Naive B cell (primary cell): ENCODE measurements around the gene KLHL2. TPM values are rescaled to one million over a fixed set of nuclear protein-coding genes. Genes with fewer than 3 reads are reported as not detected.

Experiments
- ATAC-seq, 2 donors: fragments of 150-1000 bp; cut with Tn5 transposase; 2 replicates each; pipeline ENCODE4 v1.10.0; 2021; ENCODE audit warnings: low read depth in 2 of 2, mild to moderate bottlenecking in 2 of 2, moderate library complexity in 2 of 2
- DNase-seq: peaks from one replicate; pipeline ENCODE4 v3.0.0; 2022
- H3K27ac Mint-ChIP-seq, 6 donors: one replicate each; pipeline ENCODE4 v1.8.0; 2020 to 2022; ENCODE audit warnings: mild to moderate bottlenecking in 6 of 6, mixed read lengths in 6 of 6, moderate library complexity in 5 of 6, inconsistent platforms in 2 of 6
- H3K27me3 Mint-ChIP-seq, 3 donors: one replicate each; pipeline ENCODE4 v1.8.0; 2021 to 2022; ENCODE audit warnings: mixed read lengths in 3 of 3, mild to moderate bottlenecking in 1 of 3
- H3K36me3 Mint-ChIP-seq, 2 donors: one replicate each; pipeline ENCODE4 v1.8.0; 2020 to 2022; ENCODE audit warnings: mixed read lengths in 2 of 2, inconsistent platforms in 1 of 2, mild to moderate bottlenecking in 1 of 2
- H3K4me1 Mint-ChIP-seq, 3 donors: one replicate each; pipeline ENCODE4 v1.8.0; 2020 to 2022; ENCODE audit warnings: mixed read lengths in 3 of 3, inconsistent platforms in 1 of 3, mild to moderate bottlenecking in 1 of 3, moderate library complexity in 1 of 3
- H3K4me3 Mint-ChIP-seq, 8 donors: one replicate each; pipeline ENCODE4 v1.8.0; 2020 to 2022; ENCODE audit warnings: mild to moderate bottlenecking in 8 of 8, mixed read lengths in 8 of 8, moderate library complexity in 8 of 8, inconsistent platforms in 2 of 8
- H3K9me3 Mint-ChIP-seq, 7 donors: one replicate each; pipeline ENCODE4 v1.8.0; 2020 to 2022; ENCODE audit warnings: mixed read lengths in 7 of 7, mild to moderate bottlenecking in 5 of 7, inconsistent platforms in 2 of 7, moderate library complexity in 1 of 7
- polyA plus RNA-seq, 6 donors: library from polyadenylated mRNA; unstranded; fragments of 300-500 nt; fragmentation: Illumina TruSeq; gene quantifications; one replicate each; pipeline ENCODE4 v1.2.3, GENCODE V29; 2021; ENCODE audit warnings: low read depth in 6 of 6

KLHL2 gene
- polyA plus RNA-seq, 6 donors from 2014 or later, result 2.6 to 17.6 (median 10.2) TPM

GRCh38 chr4:165361810-165362209, 154.4 kb downstream of the KLHL2 start:
- ATAC-seq (no peak), DNase-seq (no peak)
- Mint-ChIP-seq H3K4me3 (no peak overlapping the region), H3K4me1 (peaks cover 0 to 6% (median 3%) of the 10 kb centered on the region in 3 donors), H3K27me3 (peaks cover 24 to 48% (median 41%) of the 10 kb centered on the region in 3 donors), H3K9me3 (no peaks in the 10 kb centered on the region), H3K27ac (no peak overlapping the region), H3K36me3 (peaks cover 0 to 7% of the 10 kb centered on the region in 2 donors)

DNA sequence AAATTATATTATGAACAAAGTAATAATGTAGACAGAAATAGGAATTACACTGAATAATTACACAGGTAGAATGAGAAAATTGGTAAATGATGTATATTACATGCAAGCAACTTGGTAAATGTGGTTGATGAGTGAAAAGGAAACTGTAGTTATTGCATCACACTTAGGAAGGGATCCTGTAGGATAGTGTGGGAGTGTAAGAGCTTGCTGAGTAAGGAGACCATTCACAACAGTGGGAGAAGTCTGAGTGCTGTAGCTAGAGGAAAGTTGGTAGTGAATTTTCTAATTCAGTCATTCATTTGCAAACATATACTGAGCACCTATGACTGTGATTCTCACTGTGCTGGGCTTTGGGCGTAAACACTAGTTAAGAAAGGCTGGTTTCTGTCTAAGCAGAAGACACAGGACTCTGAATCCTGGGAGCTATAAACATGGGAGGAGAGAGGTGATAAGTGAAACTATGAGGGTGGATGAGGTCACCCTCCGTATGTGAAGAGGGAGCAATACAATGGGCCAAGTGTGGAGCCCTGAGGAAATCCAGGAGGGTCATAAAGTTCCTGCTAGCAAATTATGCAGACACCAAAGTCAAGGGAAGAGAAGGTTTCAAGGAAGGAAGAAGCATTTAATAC, 157.2 kb downstream of the KLHL2 start:
- ATAC-seq, result no peak
- Mint-ChIP-seq H3K27me3 (peaks cover 18 to 27% (median 26%) of the 10 kb centered on the region in 3 donors), H3K27ac (no peak overlapping the region), H3K4me3 (no peak overlapping the region), H3K4me1 (peaks cover 0 to 6% (median 3%) of the 10 kb centered on the region in 3 donors), H3K36me3 (peaks cover 0 to 7% of the 10 kb centered on the region in 2 donors), H3K9me3 (no peaks in the 10 kb centered on the region)
- DNase-seq, result no peak

DNA sequence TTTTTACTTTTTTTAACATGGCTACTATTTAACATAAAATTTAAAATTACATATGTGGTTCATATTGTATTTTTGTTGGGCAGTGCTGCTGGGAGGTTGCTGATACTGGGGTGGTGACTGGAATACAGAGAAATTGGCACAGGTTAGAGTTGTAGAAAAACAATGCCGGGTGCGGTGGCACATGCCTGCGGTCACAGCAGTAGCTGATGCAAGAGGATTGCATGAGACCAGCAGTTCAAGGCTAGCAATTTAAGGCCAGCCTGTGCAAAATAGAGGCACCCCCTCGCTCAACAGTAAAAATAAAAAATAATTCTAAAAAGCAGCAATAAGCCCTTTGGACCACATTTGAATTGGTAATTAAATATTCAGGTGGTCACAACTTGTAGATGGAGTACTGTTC, 159.7 kb downstream of the KLHL2 start:
- H3K4me3 Mint-ChIP-seq, result no peak overlapping the region
- H3K4me1 Mint-ChIP-seq, result peaks cover 0 to 6% (median 3%) of the 10 kb centered on the region in 3 donors
- H3K9me3 Mint-ChIP-seq, result no peaks in the 10 kb centered on the region
- H3K36me3 Mint-ChIP-seq, result no peaks in the 10 kb centered on the region
- ATAC-seq, result no peak
- DNase-seq, result no peak
- H3K27me3 Mint-ChIP-seq, result peaks cover 5 to 8% (median 6%) of the 10 kb centered on the region in 3 donors
- no peak overlapping the region for H3K27ac Mint-ChIP-seq

DNA sequence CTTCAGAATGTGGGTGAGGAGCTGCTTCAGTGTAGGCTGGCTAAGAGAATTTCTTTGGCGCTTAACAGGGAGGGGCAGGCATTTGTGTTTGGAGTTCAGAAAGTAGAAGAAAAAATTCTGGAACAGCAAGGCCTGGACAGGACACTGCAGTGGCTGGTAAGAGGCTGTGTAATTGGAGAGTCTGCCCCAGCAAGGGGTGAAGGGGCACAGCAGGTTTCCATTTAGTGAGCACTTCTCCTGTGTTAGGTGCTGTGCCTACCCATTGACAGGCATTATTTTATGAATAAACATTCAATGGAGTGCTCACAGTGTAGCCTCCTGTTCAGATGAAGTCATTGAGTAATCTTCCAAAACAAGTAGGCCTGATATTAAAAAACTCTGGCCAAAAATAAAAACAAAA, 160.8 kb downstream of the KLHL2 start:
- no peak for DNase-seq
- no peaks in the 10 kb centered on the region for H3K9me3 Mint-ChIP-seq
- H3K36me3 Mint-ChIP-seq, result no peaks in the 10 kb centered on the region
- H3K27ac Mint-ChIP-seq, result no peak overlapping the region
- H3K4me3 Mint-ChIP-seq, result no peak overlapping the region
- no peak for ATAC-seq
- H3K27me3 Mint-ChIP-seq, result peaks cover 2 to 9% (median 3%) of the 10 kb centered on the region in 3 donors
- H3K4me1 Mint-ChIP-seq, result peaks cover 0 to 1% (median 0%) of the 10 kb centered on the region in 3 donors

- ATAC-seq (no peak), DNase-seq (no peak)
- Mint-ChIP-seq H3K27me3 (peaks cover 0 to 10% (median under 1%) of the 10 kb centered on the region in 3 donors), H3K36me3 (peaks cover 0 to under 1% of the 10 kb centered on the region in 2 donors), H3K4me1 (no peaks in the 10 kb centered on the region), H3K9me3 (peaks cover 0 to 1% (median 0%) of the 10 kb centered on the region in 7 donors), H3K4me3 (no peak overlapping the region), H3K27ac (no peak overlapping the region)
These were observed 161.2 kb downstream of the KLHL2 start for GRCh38 chr4:165368567-165368966.

- Mint-ChIP-seq H3K27ac (no peak overlapping the region), H3K4me3 (no peak overlapping the region), H3K36me3 (peaks cover 0 to 10% of the 10 kb centered on the region in 2 donors), H3K4me1 (no peaks in the 10 kb centered on the region), H3K27me3 (peaks cover 4 to 20% (median 10%) of the 10 kb centered on the region in 3 donors), H3K9me3 (peaks cover 0 to 11% (median 4%) of the 10 kb centered on the region in 7 donors)
- ATAC-seq (no peak), DNase-seq (no peak)
These were observed 162.2 kb downstream of the KLHL2 start for GRCh38 chr4:165369522-165369921.

DNA sequence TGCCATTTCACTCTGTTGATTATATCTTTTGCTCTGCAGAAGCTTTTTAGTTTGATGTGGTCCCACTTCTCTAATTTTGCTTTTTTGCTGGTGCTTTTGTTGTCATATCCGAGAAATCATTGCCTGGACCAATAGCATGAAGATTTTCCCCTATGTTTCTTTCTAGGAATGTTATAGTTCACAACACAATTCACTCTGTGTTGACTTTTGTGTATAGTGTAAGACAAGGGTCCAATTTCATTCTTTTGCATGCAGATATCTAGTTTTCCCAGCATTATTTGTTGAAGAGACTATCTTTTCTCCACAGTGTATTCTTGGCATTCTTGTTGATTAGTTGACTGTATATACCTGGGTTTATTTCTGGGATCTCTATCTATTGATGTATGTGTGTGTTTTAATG, 163.2 kb downstream of the KLHL2 start:
- H3K4me3 Mint-ChIP-seq, result no peak overlapping the region
- H3K27me3 Mint-ChIP-seq, result peaks cover 9 to 30% (median 20%) of the 10 kb centered on the region in 3 donors

More for the DNA sequence above, 163.2 kb downstream of the KLHL2 start:
- ATAC-seq (no peak), DNase-seq (no peak)
- H3K9me3 Mint-ChIP-seq, result peaks cover 4 to 20% (median 9%) of the 10 kb centered on the region in 7 donors
- H3K27ac Mint-ChIP-seq, result no peak overlapping the region
- H3K36me3 Mint-ChIP-seq, result peaks cover 0 to 20% of the 10 kb centered on the region in 2 donors
- H3K4me1 Mint-ChIP-seq, result no peaks in the 10 kb centered on the region

Other genes with a start within 250 kb of the KLHL2 start
- 1 to 10 TPM in 4 of 6 donors, under 1 TPM in 1, not detected in 1; 0.49 to 2.4 (median 2.2) TPM for gene TRIM61, start 229.9 kb upstream of the KLHL2 start, polyA plus RNA-seq
- gene TRIM60, start 175.6 kb upstream of the KLHL2 start, polyA plus RNA-seq, result not detected
- not detected for gene TRIM75, start 153.7 kb upstream of the KLHL2 start, polyA plus RNA-seq
- gene TMEM192, start 94.7 kb upstream of the KLHL2 start, polyA plus RNA-seq, result 10 to 100 TPM; 23.7 to 35.2 (median 34.1) TPM
- gene MSMO1, start 120.1 kb downstream of the KLHL2 start, polyA plus RNA-seq, result 10 to 100 TPM; 14.3 to 32.7 (median 22.8) TPM
- not detected for gene CPE, start 171.4 kb downstream of the KLHL2 start, polyA plus RNA-seq